H9 (cell line): ENCODE results near the gene SMPX. TPM values are rescaled to one million over a fixed set of nuclear protein-coding genes. Genes with fewer than 3 reads are reported as not detected.

Source experiments
- DNase-seq: peaks from one replicate; pipeline ENCODE4 v3.0.0-alpha.2; 2017
- H2AFZ ChIP-seq: one replicate; pipeline ENCODE4 v1.6.1; 2013; ENCODE audit warnings: mild to moderate bottlenecking, low read length, control low read depth, moderate library complexity
- H2AK5ac ChIP-seq: 2 replicates; pipeline ENCODE4 v1.6.1; 2013; ENCODE audit warnings: low read length, control low read depth, mixed read lengths; ENCODE audit not compliant: insufficient read length
- H2BK120ac ChIP-seq: one replicate; pipeline ENCODE4 v1.6.1; 2013; ENCODE audit warnings: low read depth, mild to moderate bottlenecking, low read length, control low read depth, inconsistent platforms; ENCODE audit not compliant: poor library complexity, severe bottlenecking
- H2BK12ac ChIP-seq: 2 replicates; pipeline ENCODE4 v1.6.1; 2013; ENCODE audit warnings: low read length, control low read depth, mixed read lengths, low read depth; ENCODE audit not compliant: insufficient read length
- H2BK15ac ChIP-seq: 2 replicates; pipeline ENCODE4 v1.6.1; 2013; ENCODE audit warnings: low read depth, low read length, control low read depth
- H2BK20ac ChIP-seq: one replicate; pipeline ENCODE4 v1.6.1; 2013; ENCODE audit warnings: low read depth, mild to moderate bottlenecking, low read length, control low read depth, inconsistent platforms; ENCODE audit not compliant: poor library complexity, severe bottlenecking
- H2BK5ac ChIP-seq: 2 replicates; pipeline ENCODE4 v1.6.1; 2013; ENCODE audit warnings: low read length, control low read depth, mixed read lengths; ENCODE audit not compliant: insufficient read length
- H3K14ac ChIP-seq: 2 replicates; pipeline ENCODE4 v1.6.1; 2013; ENCODE audit warnings: low read length, control low read depth; ENCODE audit not compliant: insufficient read depth
- H3K18ac ChIP-seq: 2 replicates; pipeline ENCODE4 v1.6.1; 2013; ENCODE audit warnings: low read depth, mild to moderate bottlenecking, mixed read lengths, low read length, control low read depth; ENCODE audit not compliant: insufficient read length
- H3K23ac ChIP-seq: 2 replicates; pipeline ENCODE4 v1.6.1; 2013; ENCODE audit warnings: low read length, control low read depth, mixed read lengths, low read depth; ENCODE audit not compliant: insufficient read length
- H3K23me2 ChIP-seq: 2 replicates; pipeline ENCODE4 v1.6.1; 2013; ENCODE audit warnings: low read depth, mild to moderate bottlenecking, mixed read lengths, low read length, control low read depth; ENCODE audit not compliant: insufficient read length, poor library complexity, severe bottlenecking
- H3K27ac ChIP-seq: 2 replicates; pipeline ENCODE4 v1.5.1; 2013; ENCODE audit warnings: low read length, control low read depth, mixed read lengths, low read depth; ENCODE audit not compliant: insufficient read length
- H3K27me3 ChIP-seq: 2 replicates; pipeline ENCODE4 v1.6.1; 2013; ENCODE audit warnings: low read length, control low read depth, inconsistent platforms; ENCODE audit not compliant: insufficient read depth
- H3K4ac ChIP-seq: 2 replicates; pipeline ENCODE4 v1.6.1; 2013; ENCODE audit warnings: low read depth, mild to moderate bottlenecking, control low read depth, inconsistent platforms, low read length, moderate library complexity
- H3K4me1 ChIP-seq: 2 replicates; pipeline ENCODE4 v1.6.1; 2013; ENCODE audit warnings: low read length, control low read depth, inconsistent platforms; ENCODE audit not compliant: insufficient read depth
- H3K4me2 ChIP-seq: 2 replicates; pipeline ENCODE4 v1.6.1; 2013; ENCODE audit warnings: low read length, control low read depth, mixed read lengths; ENCODE audit not compliant: insufficient read length, insufficient read depth
- H3K56ac ChIP-seq: 2 replicates; pipeline ENCODE4 v1.6.1; 2013; ENCODE audit warnings: low read depth, mild to moderate bottlenecking, mixed read lengths, low read length, control low read depth; ENCODE audit not compliant: insufficient read length
- H3K79me1 ChIP-seq: 2 replicates; pipeline ENCODE4 v1.6.1; 2013; ENCODE audit warnings: low read depth, mild to moderate bottlenecking, moderate library complexity, low read length, control low read depth, inconsistent platforms; ENCODE audit not compliant: insufficient read depth, poor library complexity, severe bottlenecking
- H3K79me2 ChIP-seq: 2 replicates; pipeline ENCODE4 v1.6.1; 2013; ENCODE audit warnings: low read length, control low read depth, inconsistent platforms; ENCODE audit not compliant: insufficient read depth
- H3K9ac ChIP-seq: 2 replicates; pipeline ENCODE4 v1.6.1; 2013; ENCODE audit warnings: low read length, control low read depth, mixed read lengths; ENCODE audit not compliant: insufficient read length; ENCODE audit errors: extremely low read depth
- H3K9me3 ChIP-seq: one replicate; pipeline ENCODE4 v1.6.1; 2013; ENCODE audit warnings: low read depth, low read length, inconsistent platforms; ENCODE audit not compliant: control insufficient read depth
- H3T11ph ChIP-seq: one replicate; pipeline ENCODE4 v1.6.1; 2013; ENCODE audit warnings: mild to moderate bottlenecking, low read length, control low read depth, inconsistent platforms
- H4K20me1 ChIP-seq: one replicate; pipeline ENCODE4 v1.6.1; 2013; ENCODE audit not compliant: control insufficient read depth, insufficient read length, insufficient read depth
- H4K5ac ChIP-seq: 2 replicates; pipeline ENCODE4 v1.6.1; 2013; ENCODE audit warnings: low read depth, mild to moderate bottlenecking, mixed read lengths, low read length, control low read depth; ENCODE audit not compliant: insufficient read length
- H4K8ac ChIP-seq: replicated peaks from 2 replicates; pipeline ENCODE4 v1.6.1; 2013; ENCODE audit warnings: low read length, control low read depth, mixed read lengths, low read depth; ENCODE audit not compliant: insufficient read length
- H4K91ac ChIP-seq: 2 replicates; pipeline ENCODE4 v1.6.1; 2013; ENCODE audit warnings: low read depth, mild to moderate bottlenecking, moderate library complexity, mixed read lengths, low read length, control low read depth; ENCODE audit not compliant: insufficient read length
- H3K27ac Mint-ChIP-seq, 3 experiments: 2 replicates in 2 of 3; 3 replicates in 1 of 3; pipeline ENCODE4 v1.8.0; 2020 to 2021; ENCODE audit warnings: mixed read lengths in 3 of 3, mild to moderate bottlenecking in 1 of 3, moderate library complexity in 1 of 3
- H3K27me3 Mint-ChIP-seq: 2 replicates; pipeline ENCODE4 v1.8.0; 2021; ENCODE audit warnings: low read depth, mild to moderate bottlenecking, moderate library complexity, mixed read lengths
- H3K36me3 Mint-ChIP-seq, 3 experiments: 2 replicates in 2 of 3; 3 replicates in 1 of 3; pipeline ENCODE4 v1.8.0; 2020 to 2021; ENCODE audit warnings: low read depth in 3 of 3, mixed read lengths in 3 of 3; ENCODE audit not compliant: insufficient read depth in 1 of 3
- H3K4me1 Mint-ChIP-seq, 2 experiments: 2 replicates each; pipeline ENCODE4 v1.8.0; 2020; ENCODE audit warnings: mixed read lengths in 2 of 2
- H3K4me3 Mint-ChIP-seq, 2 experiments: 2 replicates in 1 of 2; 3 replicates in 1 of 2; pipeline ENCODE4 v1.8.0; 2020 to 2021; ENCODE audit warnings: mild to moderate bottlenecking in 2 of 2, mixed read lengths in 2 of 2, moderate library complexity in 1 of 2
- H3K9me3 Mint-ChIP-seq, 2 experiments: 2 replicates in 1 of 2; 3 replicates in 1 of 2; pipeline ENCODE4 v1.8.0; 2020; ENCODE audit warnings: mild to moderate bottlenecking in 2 of 2, mixed read lengths in 2 of 2, moderate library complexity in 1 of 2
- WGBS: extraction: QIAGEN DNeasy Blood & Tissue Kit; methylation state at CpG from one replicate; pipeline ENCODE4 v1.1.7; 2013; ENCODE audit warnings: missing lambda C conversion rate, low lambda C conversion rate, mixed read lengths; ENCODE audit not compliant: insufficient read length; ENCODE audit errors: extremely low coverage; 5-methylcytosine and 5-hydroxymethylcytosine counted together
- total RNA-seq: library from RNA; stranded (reverse); gene quantifications from 2 replicates; pipeline ENCODE4 v1.2.1, GENCODE V29; 2021
- TF ChIP-seq, protein P1 (sequence below): fragments of 200-600 bp; sonication (generic); conservative IDR thresholded peaks from 3 replicates; pipeline ENCODE4 v1.8.0; 2021; ENCODE audit warnings: antibody characterized with exemption, mild to moderate bottlenecking

The SMPX gene
- total RNA-seq, 1 experiment from 2014 or later = not detected

DNA sequence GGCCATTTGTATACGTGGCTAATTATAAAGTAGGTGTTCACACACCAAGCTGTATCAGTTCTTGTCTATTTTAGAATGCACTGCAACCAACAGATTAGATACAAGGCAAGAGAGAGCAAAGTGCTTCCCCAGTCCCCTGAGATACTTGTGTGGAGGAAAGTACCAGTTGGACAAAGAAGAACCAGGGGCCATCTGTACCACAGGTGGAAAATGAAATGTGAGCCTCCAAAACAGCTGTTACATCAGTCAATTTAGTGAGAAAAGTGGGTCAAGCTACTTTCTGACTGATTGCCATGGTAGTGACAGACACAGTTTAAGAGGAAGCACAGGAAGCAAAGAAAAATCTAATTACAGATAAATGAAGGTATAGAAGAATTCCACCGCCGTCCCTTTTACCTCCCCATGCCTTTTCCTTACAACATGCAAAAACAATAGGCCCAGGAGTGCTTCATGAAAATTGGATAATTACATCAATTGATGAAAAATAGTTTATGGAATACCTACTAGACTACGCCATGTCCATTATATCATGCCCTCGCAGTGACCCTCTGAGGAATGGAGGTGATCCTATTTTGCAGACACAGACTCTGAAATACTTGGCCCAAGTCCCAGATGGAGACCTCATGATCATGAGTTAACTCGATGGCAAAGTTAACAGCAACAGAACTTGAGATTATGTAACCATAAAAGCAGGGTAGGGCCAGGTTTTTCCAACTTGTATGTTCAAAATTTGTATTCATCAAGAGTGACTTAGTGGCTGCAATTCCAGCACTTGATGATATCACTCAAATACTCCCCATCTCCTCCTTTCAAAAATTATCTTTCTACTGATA lies 15.8 kb downstream of the SMPX start:
- H2AK5ac ChIP-seq = no peak overlapping the region
- H4K8ac ChIP-seq = no peak overlapping the region
- no peaks in the 10 kb centered on the region for H3K79me1 ChIP-seq
- peaks cover 3% of the 10 kb centered on the region for H3K27me3 Mint-ChIP-seq
- no peaks in the 10 kb centered on the region for H3K79me2 ChIP-seq
- peaks cover 0 to 14% of the 10 kb centered on the region in 2 experiments; a peak in 3 of 5 replicates for H3K9me3 Mint-ChIP-seq
- no peak overlapping the region for H4K5ac ChIP-seq
- H3K4me2 ChIP-seq = no peak overlapping the region
- TF ChIP-seq, protein P1, sequence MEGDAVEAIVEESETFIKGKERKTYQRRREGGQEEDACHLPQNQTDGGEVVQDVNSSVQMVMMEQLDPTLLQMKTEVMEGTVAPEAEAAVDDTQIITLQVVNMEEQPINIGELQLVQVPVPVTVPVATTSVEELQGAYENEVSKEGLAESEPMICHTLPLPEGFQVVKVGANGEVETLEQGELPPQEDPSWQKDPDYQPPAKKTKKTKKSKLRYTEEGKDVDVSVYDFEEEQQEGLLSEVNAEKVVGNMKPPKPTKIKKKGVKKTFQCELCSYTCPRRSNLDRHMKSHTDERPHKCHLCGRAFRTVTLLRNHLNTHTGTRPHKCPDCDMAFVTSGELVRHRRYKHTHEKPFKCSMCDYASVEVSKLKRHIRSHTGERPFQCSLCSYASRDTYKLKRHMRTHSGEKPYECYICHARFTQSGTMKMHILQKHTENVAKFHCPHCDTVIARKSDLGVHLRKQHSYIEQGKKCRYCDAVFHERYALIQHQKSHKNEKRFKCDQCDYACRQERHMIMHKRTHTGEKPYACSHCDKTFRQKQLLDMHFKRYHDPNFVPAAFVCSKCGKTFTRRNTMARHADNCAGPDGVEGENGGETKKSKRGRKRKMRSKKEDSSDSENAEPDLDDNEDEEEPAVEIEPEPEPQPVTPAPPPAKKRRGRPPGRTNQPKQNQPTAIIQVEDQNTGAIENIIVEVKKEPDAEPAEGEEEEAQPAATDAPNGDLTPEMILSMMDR = no peak
- no peak overlapping the region for H2BK5ac ChIP-seq
- no peak overlapping the region for H3K4ac ChIP-seq
- no CpG with 5 or more reads among the region's 6 CpGs for WGBS
- no peak overlapping the region for H3K23ac ChIP-seq
- H2BK20ac ChIP-seq = no peak overlapping the region
- no peaks in the 10 kb centered on the region; a peak in 1 of 7 replicates for H3K36me3 Mint-ChIP-seq
- no peak overlapping the region for H3K27ac Mint-ChIP-seq
- H2AFZ ChIP-seq = no peak overlapping the region
- H3K27me3 ChIP-seq = no peaks in the 10 kb centered on the region
- no peaks in the 10 kb centered on the region for H4K20me1 ChIP-seq
- peaks cover 53 to 59% of the 10 kb centered on the region in 2 experiments for H3K4me1 Mint-ChIP-seq
- no peak overlapping the region for H3T11ph ChIP-seq
- H4K91ac ChIP-seq = no peak overlapping the region
- no peak overlapping the region for H3K9ac ChIP-seq
- no peak overlapping the region for H3K27ac ChIP-seq
- no peak for DNase-seq
- H2BK12ac ChIP-seq = no peak overlapping the region
- no peaks in the 10 kb centered on the region for H3K9me3 ChIP-seq
- H3K14ac ChIP-seq = no peak overlapping the region
- H3K18ac ChIP-seq = no peak overlapping the region
- H3K4me3 Mint-ChIP-seq = no peak overlapping the region
- no peak overlapping the region for H2BK15ac ChIP-seq
- H3K4me1 ChIP-seq = peaks cover 2% of the 10 kb centered on the region; the same call in 1 of the 2 replicates
- no peak overlapping the region for H2BK120ac ChIP-seq
- H3K23me2 ChIP-seq = no peaks in the 10 kb centered on the region
- no peak overlapping the region for H3K56ac ChIP-seq
